Transverse colon (tissue), 3 donors: ENCODE measurements around the gene WDR7.

ENCODE experiments used
- CTCF ChIP-seq, 5 experiments: fragments of 200-600 bp in 3 of 5; fragments of 450-650 bp in 2 of 5; sonication (generic) in 3 of 5; IDR thresholded peaks; 1 replicate in 2 of 5; 2 replicates in 3 of 5; pipeline ENCODE4 v1.5.1; 2016 to 2017; ENCODE audit warnings: antibody characterized with exemption in 5 of 5, inconsistent platforms in 3 of 5, mild to moderate bottlenecking in 2 of 5, moderate library complexity in 1 of 5
- EP300 ChIP-seq: sonication (generic); formaldehyde crosslinking; IDR thresholded peaks from one replicate; pipeline ENCODE4 v1.6.1; 2017; ENCODE audit warnings: antibody characterized with exemption, low read depth

GRCh38 chr18:57009844-57010243 lies 358.7 kb downstream of the WDR7 start:
- TF ChIP-seq EP300 = no peak
- no peak for TF ChIP-seq CTCF (IDR thresholded peaks at IDR 0.05)
